ENCODE measurements around the gene CGB8.
A peak's percentile ranks its signal among the peaks of the same experiment; 100 is the strongest.

DNA sequence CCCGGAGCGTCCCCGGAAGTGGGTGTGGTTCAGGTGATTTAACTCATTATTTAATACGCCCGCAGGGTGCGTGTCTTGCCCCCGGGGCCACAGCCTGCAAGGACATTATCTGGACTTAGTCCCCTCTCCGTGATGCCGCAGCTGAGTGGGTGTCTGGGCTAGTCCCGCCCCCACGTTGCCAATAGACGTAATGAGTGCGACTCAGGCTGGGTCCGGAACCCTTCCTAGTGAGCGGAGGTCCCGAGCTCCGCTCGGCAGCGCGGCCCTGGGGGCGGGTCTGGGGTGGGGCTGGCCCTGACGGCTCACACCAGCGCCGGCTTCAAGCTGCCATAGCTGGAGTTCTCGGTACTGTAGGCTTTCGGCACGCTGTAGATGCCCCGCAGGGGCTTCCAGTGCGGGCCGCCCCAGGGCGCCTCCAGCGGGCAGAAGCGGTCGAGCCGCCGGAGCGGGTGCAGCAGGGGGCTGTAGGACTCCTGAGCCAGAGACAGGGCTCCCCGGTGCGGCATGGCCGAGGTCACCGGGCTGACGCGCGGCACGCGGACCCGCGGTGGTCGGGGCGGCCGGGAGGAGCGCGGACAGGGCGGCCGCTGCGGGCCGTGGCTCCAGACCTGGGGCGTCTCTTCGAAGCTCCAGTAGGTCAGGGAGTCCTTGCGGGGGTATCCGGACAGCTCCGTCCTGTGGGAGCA is 31.1 kb downstream of the CGB8 start:
- TF ChIP-seq, protein P1, sequence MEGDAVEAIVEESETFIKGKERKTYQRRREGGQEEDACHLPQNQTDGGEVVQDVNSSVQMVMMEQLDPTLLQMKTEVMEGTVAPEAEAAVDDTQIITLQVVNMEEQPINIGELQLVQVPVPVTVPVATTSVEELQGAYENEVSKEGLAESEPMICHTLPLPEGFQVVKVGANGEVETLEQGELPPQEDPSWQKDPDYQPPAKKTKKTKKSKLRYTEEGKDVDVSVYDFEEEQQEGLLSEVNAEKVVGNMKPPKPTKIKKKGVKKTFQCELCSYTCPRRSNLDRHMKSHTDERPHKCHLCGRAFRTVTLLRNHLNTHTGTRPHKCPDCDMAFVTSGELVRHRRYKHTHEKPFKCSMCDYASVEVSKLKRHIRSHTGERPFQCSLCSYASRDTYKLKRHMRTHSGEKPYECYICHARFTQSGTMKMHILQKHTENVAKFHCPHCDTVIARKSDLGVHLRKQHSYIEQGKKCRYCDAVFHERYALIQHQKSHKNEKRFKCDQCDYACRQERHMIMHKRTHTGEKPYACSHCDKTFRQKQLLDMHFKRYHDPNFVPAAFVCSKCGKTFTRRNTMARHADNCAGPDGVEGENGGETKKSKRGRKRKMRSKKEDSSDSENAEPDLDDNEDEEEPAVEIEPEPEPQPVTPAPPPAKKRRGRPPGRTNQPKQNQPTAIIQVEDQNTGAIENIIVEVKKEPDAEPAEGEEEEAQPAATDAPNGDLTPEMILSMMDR (IDR thresholded peaks at IDR 0.05; ENCODE audit: borderline replicate concordance, extremely low read depth, low read length, poor library complexity, severe bottlenecking), result peak; percentile 32
- no peak for TF ChIP-seq EZH2 (IDR thresholded peaks at IDR 0.05; ENCODE audit: borderline replicate concordance, low read depth, low read length, severe bottlenecking)
